GM10266 (cell line): ENCODE results near the gene SLF2.

Source experiments
- DNase-seq: peaks from one replicate; pipeline ENCODE4 v3.0.0; 2012; ENCODE audit errors: extremely low spot score
- TF ChIP-seq, protein P1 (sequence below): IDR thresholded peaks from 2 replicates; pipeline ENCODE4 v1.5.1; 2012; ENCODE audit warnings: mild to moderate bottlenecking, low read depth; ENCODE audit not compliant: control insufficient read depth, insufficient read depth; ENCODE audit errors: missing control alignments

SLF2 gene

DNA sequence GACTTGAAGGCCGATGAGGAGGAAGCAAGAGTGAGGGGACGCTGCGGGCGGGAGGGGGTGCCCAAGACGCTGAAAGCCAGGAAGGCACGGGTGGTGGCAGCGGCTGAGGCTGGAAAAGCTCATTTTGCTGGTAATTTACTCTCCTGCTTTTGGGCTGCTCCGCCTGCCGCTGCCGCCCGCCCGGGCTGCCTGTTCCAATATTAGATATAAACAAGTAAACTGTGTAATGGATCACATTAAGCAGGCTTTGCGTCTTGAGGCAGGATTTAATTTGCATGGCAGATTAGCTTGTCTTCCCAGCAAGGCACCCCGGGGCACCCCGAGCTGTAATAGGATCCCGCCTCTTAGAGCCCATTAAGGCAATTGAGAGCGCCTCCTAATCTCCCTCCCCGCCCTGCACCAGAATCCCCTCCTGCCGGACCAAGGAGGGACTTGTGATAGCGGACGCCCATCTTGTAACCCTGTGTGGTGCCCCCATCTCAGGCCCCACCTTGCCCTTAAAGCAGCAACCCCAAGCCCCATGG lies 46.1 kb upstream of the SLF2 start:
- TF ChIP-seq, protein P1, sequence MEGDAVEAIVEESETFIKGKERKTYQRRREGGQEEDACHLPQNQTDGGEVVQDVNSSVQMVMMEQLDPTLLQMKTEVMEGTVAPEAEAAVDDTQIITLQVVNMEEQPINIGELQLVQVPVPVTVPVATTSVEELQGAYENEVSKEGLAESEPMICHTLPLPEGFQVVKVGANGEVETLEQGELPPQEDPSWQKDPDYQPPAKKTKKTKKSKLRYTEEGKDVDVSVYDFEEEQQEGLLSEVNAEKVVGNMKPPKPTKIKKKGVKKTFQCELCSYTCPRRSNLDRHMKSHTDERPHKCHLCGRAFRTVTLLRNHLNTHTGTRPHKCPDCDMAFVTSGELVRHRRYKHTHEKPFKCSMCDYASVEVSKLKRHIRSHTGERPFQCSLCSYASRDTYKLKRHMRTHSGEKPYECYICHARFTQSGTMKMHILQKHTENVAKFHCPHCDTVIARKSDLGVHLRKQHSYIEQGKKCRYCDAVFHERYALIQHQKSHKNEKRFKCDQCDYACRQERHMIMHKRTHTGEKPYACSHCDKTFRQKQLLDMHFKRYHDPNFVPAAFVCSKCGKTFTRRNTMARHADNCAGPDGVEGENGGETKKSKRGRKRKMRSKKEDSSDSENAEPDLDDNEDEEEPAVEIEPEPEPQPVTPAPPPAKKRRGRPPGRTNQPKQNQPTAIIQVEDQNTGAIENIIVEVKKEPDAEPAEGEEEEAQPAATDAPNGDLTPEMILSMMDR: no peak
- DNase-seq: no peak

DNA sequence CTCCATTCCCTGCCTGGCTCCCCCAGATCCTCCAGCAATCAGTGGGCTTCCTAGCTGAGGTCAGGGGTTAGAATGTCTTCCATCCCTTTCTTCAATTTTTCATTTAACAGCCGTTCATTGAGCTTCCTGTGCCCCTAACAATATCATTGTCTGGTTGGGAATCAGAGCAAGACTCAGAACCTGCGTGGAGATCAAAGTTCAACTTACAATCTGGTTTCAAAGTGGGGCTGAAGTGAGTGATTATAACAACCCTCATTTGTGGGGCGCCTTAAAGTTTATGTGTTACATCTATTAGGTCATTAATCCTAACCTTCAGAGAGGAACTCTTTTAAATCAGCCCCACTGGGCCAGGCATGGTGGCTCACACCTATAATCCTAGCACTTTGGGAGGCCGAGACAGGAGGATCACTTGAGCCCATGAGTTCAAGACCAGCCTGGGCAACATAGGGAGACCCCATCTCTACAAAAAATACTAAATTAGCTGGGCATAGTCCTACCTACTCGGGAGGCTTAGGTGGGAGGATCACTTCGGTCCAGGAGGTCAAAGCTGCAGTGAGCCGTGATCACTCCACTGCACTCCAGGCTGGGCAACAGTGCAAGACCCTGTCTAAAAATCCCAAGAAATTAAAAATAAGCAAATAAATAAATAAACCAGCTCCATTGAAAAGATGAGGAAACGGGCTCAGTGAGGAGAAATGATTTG lies 45.4 kb upstream of the SLF2 start:
- no peak for DNase-seq
- TF ChIP-seq, protein P1: no peak

DNA sequence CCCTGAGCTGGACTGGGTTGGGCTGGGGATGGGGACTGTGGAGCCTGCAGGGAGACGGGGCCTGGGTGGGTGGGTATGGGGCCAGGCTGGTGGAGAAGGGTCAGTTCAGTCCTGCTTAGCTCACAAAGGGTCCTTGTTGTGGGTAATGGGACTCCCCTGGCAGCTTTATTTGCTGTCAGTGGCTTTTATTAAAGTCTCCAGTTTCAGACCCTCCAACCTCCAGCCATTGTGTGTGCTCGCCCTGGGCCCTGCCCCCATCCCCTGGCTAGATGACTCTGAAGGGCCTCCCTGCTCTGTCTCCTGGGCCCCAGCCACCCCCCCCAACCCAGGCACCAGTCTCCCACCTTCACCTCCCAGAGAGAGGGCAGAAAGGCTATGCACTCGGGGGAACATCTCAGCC lies 44.4 kb upstream of the SLF2 start:
- TF ChIP-seq, protein P1: no peak
- DNase-seq: no peak

DNA sequence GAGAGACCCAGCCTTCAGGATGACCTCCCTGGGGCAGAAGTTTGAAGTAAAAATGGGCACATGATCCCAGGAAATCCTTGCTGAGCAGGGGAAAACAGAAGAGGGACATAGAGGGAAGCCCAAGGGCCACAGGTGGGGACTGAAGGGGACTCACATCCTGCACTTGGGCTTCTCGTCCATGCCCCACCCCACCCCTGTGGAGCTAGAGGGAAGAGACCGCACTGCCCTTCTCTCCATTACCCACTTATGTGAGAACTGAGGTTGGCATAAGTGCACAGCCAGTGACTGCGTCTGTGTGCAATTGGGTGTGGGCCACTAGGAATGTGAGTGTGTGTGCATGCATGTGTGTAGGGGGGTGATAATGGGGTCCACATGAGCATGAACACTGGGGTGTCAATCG lies 43.4 kb upstream of the SLF2 start:
- no peak for DNase-seq
- TF ChIP-seq, protein P1: no peak

DNA sequence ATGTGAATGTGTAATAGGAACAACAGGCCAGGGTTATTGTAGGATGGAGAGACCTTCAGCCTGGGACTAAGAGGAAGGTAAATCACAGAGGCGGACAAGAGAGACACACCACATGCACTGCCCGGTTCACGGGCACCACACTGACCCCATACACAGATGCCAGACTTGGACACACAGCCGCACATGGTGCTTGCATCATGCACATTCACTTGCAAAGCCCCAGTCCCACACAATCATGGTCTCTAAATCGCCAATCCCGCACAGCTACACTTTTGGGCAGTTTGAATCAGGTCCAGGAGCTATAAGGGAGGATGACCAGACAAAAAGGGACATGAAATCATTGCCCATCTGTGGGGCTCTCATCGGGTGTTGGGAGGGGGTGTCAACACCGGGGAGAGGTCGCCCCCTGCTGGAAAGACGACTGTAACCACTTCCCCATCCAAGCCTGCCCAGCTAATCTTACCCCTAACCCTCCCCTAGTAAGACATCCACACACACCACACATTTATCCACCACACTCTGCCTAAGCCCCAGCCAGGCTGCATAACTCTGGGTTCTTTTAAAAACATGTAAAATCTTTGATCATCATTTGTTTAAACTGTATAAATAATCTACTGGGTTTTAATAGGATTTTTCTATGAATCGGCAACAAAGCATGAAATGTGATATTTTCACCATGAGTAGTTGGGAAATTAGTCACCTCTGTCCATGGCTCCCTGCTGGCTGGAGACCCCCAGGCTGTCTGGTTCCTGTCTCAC lies 40.5 kb upstream of the SLF2 start:
- TF ChIP-seq, protein P1: peak; percentile 71

DNA sequence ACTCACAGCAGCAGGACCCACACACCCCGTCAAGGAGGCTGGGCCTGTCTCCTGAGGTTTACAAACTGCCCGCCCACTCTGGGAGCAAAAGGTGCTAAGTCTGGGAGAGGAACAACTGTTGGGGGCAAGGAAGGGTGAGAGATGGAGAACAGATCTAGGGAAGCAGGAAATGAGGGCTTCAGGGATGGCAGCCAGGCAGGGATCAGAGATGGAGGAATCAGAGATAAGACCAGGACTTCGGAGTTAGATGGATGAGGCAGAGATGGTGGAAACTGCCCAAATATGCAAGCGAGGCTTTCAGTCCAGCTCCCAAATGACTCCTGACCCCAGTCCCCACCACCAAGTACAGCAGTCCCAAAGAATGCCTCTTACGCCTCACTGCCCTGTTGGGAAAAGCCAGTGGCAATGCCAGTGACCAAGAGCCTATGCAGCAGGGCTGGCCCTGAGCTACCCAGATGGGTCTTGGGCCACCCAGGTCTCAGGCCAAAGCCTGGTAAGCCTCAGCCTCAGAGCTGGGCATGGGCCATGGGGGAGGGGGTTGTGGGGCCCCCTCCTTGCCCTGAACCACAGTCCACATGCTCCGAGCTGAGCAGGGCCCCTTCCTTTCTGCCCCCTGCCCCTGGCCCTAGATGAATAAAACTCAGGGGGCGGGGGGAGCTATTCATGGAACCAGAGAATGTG lies 39.5 kb upstream of the SLF2 start:
- TF ChIP-seq, protein P1: no peak
- DNase-seq: no peak

More for the DNA sequence above, 40.5 kb upstream of the SLF2 start:
- DNase-seq: peak; percentile 80
